ENCODE results near the gene PLAC9.
"Not testable (repeated sequence)": the region's sequence is repeated elsewhere in the genome, so short reads cannot be mapped to it uniquely, and the experiment has no call there.

The PLAC9 gene

GRCh38 chr10:80132299-80133139 lies at the start of gene PLAC9:
Gene PLAC9 (plus strand): TSS chr10:80132730. CDS start chr10:80132763, 33 bp downstream.
- DNase-seq (ENCODE audit: low read depth in 2 of 3, low spot score in 1 of 3) = no peak

GRCh38 chr10:80090121-80090520 lies 42.4 kb upstream of the PLAC9 start:
- no peak for DNase-seq (ENCODE audit: low read depth in 2 of 3, low spot score in 1 of 3)

- no peak for DNase-seq (ENCODE audit: low read depth in 2 of 3, low spot score in 1 of 3)
Observed at GRCh38 chr10:80094231-80094630, 38.3 kb upstream of the PLAC9 start.

GRCh38 chr10:80098272-80098671 lies 34.3 kb upstream of the PLAC9 start:
- not testable (repeated sequence) for DNase-seq (ENCODE audit: low read depth in 2 of 3, low spot score in 1 of 3)

GRCh38 chr10:80099295-80099694 lies 33.2 kb upstream of the PLAC9 start:
- DNase-seq (ENCODE audit: low read depth in 2 of 3, low spot score in 1 of 3) = not testable (repeated sequence)

- DNase-seq (ENCODE audit: low read depth in 2 of 3, low spot score in 1 of 3) = no peak
Observed at GRCh38 chr10:80100116-80100515, 32.4 kb upstream of the PLAC9 start.

GRCh38 chr10:80100861-80101695 lies 31.5 kb upstream of the PLAC9 start:
- DNase-seq (ENCODE audit: low read depth in 2 of 3, low spot score in 1 of 3) = no peak

- no peak for DNase-seq (ENCODE audit: low read depth in 2 of 3, low spot score in 1 of 3)
Observed at GRCh38 chr10:80104066-80104926, 28.2 kb upstream of the PLAC9 start.

- DNase-seq (ENCODE audit: low read depth in 2 of 3, low spot score in 1 of 3) = no peak
Observed at GRCh38 chr10:80108576-80109239, 23.8 kb upstream of the PLAC9 start.

GRCh38 chr10:80110986-80111385 lies 21.5 kb upstream of the PLAC9 start:
- DNase-seq (ENCODE audit: low read depth in 2 of 3, low spot score in 1 of 3) = no peak

GRCh38 chr10:80118669-80119068 lies 13.9 kb upstream of the PLAC9 start:
- no peak for DNase-seq (ENCODE audit: low read depth in 2 of 3, low spot score in 1 of 3)

- DNase-seq (ENCODE audit: low read depth in 2 of 3, low spot score in 1 of 3) = no peak
Observed at GRCh38 chr10:80122110-80122710, 10.3 kb upstream of the PLAC9 start.

GRCh38 chr10:80122746-80123145 lies 9.8 kb upstream of the PLAC9 start:
- no peak for DNase-seq (ENCODE audit: low read depth in 2 of 3, low spot score in 1 of 3)

GRCh38 chr10:80126876-80127275 lies 5.7 kb upstream of the PLAC9 start:
- no peak for DNase-seq (ENCODE audit: low read depth in 2 of 3, low spot score in 1 of 3)

GRCh38 chr10:80131499-80131901 lies 1.0 kb upstream of the PLAC9 start:
- DNase-seq (ENCODE audit: low read depth in 2 of 3, low spot score in 1 of 3) = no peak

GRCh38 chr10:80133206-80133605 lies 676 bp downstream of the PLAC9 start:
- DNase-seq (ENCODE audit: low read depth in 2 of 3, low spot score in 1 of 3) = no peak

- not testable (repeated sequence) for DNase-seq (ENCODE audit: low read depth in 2 of 3, low spot score in 1 of 3)
Observed at GRCh38 chr10:80133687-80134086, 1.2 kb downstream of the PLAC9 start.

- no peak for DNase-seq (ENCODE audit: low read depth in 2 of 3, low spot score in 1 of 3)
Observed at GRCh38 chr10:80136134-80136571, 3.6 kb downstream of the PLAC9 start.

- DNase-seq (ENCODE audit: low read depth in 2 of 3, low spot score in 1 of 3) = no peak
Observed at GRCh38 chr10:80137031-80137862, 4.7 kb downstream of the PLAC9 start.
